HEK293T (cell line): ENCODE data around the gene GRK1.

ENCODE experiments used
- BHLHE40 ChIP-seq: fragments of 450-650 bp; IDR thresholded peaks from 2 replicates; pipeline ENCODE4 v1.6.1; 2016; ENCODE audit warnings: mild to moderate bottlenecking, moderate library complexity, borderline replicate concordance
- FOXK2 ChIP-seq: fragments of 450-650 bp; IDR thresholded peaks from 2 replicates; pipeline ENCODE4 v1.6.1; 2016; ENCODE audit warnings: mild to moderate bottlenecking
- NFRKB ChIP-seq: fragments of 450-650 bp; IDR thresholded peaks from 2 replicates; pipeline ENCODE4 v1.6.1; 2016; ENCODE audit warnings: mild to moderate bottlenecking, moderate library complexity
- SP1 ChIP-seq: fragments of 450-650 bp; IDR thresholded peaks from 2 replicates; pipeline ENCODE4 v1.6.1; 2017
- SUZ12 ChIP-seq: fragments of 450-650 bp; IDR thresholded peaks from 2 replicates; pipeline ENCODE4 v1.6.1; 2016; ENCODE audit warnings: mild to moderate bottlenecking

DNA sequence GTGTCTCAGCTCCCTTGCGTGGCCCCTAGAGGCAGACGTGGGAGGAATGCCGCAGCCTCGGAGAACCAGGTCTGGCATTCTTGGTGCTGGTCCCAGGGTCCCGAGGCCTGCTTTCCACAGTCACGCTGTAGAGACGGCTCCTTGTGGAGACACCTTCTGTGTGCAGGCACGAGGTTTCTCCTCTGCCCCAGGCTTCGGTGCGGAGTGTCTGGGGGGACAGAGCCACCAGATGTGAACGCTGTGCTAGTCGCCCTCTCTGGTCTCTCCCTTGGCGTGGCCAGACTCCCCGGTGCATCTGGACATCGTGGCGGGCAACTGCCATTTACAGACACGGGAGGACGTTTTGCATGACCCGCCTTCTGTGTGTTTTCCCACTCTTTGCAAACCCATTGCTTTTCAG lies 84.5 kb downstream of the GRK1 start:
- no peak for TF ChIP-seq SP1
- TF ChIP-seq BHLHE40, result no peak
- no peak for TF ChIP-seq FOXK2
- no peak for TF ChIP-seq SUZ12
- no peak for TF ChIP-seq NFRKB
